WERI-Rb-1 (cell line): ENCODE data around the gene PRSS12.

ENCODE experiments used
- DNase-seq: peaks from one replicate; pipeline ENCODE4 v3.0.0-alpha.2; 2020
- H3K27ac ChIP-seq: fragments of 250-450 bp; sonication (Bioruptor Pico); 2 replicates; pipeline ENCODE4 v1.5.1; 2020; ENCODE audit warnings: mild to moderate bottlenecking, moderate library complexity
- H3K27me3 ChIP-seq: fragments of 250-450 bp; sonication (Bioruptor Pico); 2 replicates; pipeline ENCODE4 v1.5.1; 2021; ENCODE audit warnings: mild to moderate bottlenecking, low read depth, moderate library complexity; ENCODE audit not compliant: insufficient read depth, severe bottlenecking
- H3K36me3 ChIP-seq: fragments of 250-450 bp; sonication (Bioruptor Pico); 2 replicates; pipeline ENCODE4 v1.5.1; 2020; ENCODE audit warnings: mild to moderate bottlenecking, moderate library complexity
- H3K4me3 ChIP-seq: 2 replicates; pipeline ENCODE4 v1.5.1; 2011; ENCODE audit warnings: low read depth, mild to moderate bottlenecking, control low read depth, low read length
- H3K9me3 ChIP-seq: fragments of 250-450 bp; sonication (Bioruptor Pico); 2 replicates; pipeline ENCODE4 v1.5.1; 2021; ENCODE audit warnings: mild to moderate bottlenecking, moderate library complexity; ENCODE audit not compliant: severe bottlenecking
- TF ChIP-seq, protein P1 (sequence below): IDR thresholded peaks from 2 replicates; pipeline ENCODE4 v1.5.1; 2011; ENCODE audit warnings: low read depth, mild to moderate bottlenecking, control low read depth, inconsistent platforms, low read length

The PRSS12 gene

DNA sequence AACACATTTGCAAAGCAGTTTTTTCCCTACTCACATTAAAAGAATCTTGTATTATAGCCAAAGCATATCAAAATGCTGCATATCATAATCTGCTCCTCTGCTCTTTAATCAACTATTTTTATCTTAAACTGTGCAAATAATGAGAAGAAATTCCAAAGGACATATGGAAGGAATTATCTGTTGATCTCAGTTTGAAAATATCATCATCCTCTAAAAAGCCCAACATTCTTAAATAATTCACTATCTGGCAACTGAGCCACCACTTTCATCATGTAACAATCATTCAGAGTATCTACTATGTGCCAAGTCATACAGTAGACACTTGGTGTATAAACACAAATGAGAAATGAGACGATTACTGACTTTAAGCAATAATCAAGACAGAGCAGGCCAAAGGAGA lies 63.0 kb downstream of the PRSS12 start:
- DNase-seq = no peak
- Histone ChIP-seq H3K36me3 (peaks cover 79% of the 10 kb centered on the region), H3K27me3 (no peaks in the 10 kb centered on the region), H3K9me3 (no peaks in the 10 kb centered on the region), H3K4me3 (no peak overlapping the region), H3K27ac (no peak overlapping the region)
- TF ChIP-seq, protein P1, sequence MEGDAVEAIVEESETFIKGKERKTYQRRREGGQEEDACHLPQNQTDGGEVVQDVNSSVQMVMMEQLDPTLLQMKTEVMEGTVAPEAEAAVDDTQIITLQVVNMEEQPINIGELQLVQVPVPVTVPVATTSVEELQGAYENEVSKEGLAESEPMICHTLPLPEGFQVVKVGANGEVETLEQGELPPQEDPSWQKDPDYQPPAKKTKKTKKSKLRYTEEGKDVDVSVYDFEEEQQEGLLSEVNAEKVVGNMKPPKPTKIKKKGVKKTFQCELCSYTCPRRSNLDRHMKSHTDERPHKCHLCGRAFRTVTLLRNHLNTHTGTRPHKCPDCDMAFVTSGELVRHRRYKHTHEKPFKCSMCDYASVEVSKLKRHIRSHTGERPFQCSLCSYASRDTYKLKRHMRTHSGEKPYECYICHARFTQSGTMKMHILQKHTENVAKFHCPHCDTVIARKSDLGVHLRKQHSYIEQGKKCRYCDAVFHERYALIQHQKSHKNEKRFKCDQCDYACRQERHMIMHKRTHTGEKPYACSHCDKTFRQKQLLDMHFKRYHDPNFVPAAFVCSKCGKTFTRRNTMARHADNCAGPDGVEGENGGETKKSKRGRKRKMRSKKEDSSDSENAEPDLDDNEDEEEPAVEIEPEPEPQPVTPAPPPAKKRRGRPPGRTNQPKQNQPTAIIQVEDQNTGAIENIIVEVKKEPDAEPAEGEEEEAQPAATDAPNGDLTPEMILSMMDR = no peak

- DNase-seq = no peak
Measured at GRCh38 chr4:118287711-118288451, 64.9 kb downstream of the PRSS12 start.

GRCh38 chr4:118286685-118287084 lies 66.1 kb downstream of the PRSS12 start:
- no peaks in the 10 kb centered on the region for H3K27me3 ChIP-seq
- no peak overlapping the region for H3K27ac ChIP-seq
- no peaks in the 10 kb centered on the region for H3K9me3 ChIP-seq
- TF ChIP-seq, protein P1 = no peak
- no peak overlapping the region for H3K4me3 ChIP-seq
- no peak for DNase-seq
- peaks cover 75% of the 10 kb centered on the region for H3K36me3 ChIP-seq

More at GRCh38 chr4:118287711-118288451, 64.9 kb downstream of the PRSS12 start:
- Histone ChIP-seq H3K27ac (no peak overlapping the region), H3K36me3 (peaks cover 71% of the 10 kb centered on the region), H3K4me3 (no peak overlapping the region), H3K27me3 (no peaks in the 10 kb centered on the region), H3K9me3 (no peaks in the 10 kb centered on the region)
- TF ChIP-seq, protein P1 = no peak

DNA sequence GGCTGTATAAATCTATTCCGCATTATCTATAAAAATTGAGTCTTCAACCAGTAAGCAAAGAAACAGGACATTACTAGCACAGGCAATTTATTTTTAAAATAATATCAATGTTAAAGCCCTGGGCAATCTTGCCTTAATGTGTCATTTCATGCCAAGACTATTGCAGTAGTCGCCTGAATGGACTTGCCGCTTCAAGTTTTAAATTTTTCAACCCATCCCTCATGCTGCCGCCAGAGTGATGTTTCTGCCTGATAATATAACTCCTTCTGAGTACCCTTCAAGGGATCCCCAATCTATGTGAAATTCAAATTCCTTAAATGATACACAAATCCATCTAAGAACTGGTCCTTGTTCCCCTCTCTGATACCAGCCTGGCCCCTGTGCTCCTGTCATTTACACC lies 66.9 kb downstream of the PRSS12 start:
- TF ChIP-seq, protein P1 = no peak

DNA sequence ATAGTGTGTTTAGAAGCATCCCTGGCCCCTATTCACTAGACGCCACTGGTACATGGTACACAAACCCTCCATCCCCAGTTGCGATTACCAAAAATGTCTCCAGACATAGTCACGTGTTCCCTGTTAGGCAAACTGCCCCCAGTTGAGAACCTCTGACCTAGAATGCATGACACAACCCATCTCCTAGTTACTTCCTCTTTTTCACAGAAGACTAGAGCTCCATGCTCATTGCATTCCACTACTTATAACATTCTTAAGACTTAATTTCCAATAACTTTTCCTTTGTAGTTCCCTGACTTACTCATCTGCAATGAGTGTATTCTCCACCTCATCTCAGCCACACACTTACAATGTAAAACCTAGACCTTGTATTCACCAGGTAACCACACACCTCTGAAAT lies 68.6 kb downstream of the PRSS12 start:
- H3K9me3 ChIP-seq = no peaks in the 10 kb centered on the region
- H3K4me3 ChIP-seq = no peak overlapping the region
- H3K36me3 ChIP-seq = peaks cover 77% of the 10 kb centered on the region
- TF ChIP-seq, protein P1 = no peak
- H3K27me3 ChIP-seq = no peaks in the 10 kb centered on the region
- H3K27ac ChIP-seq = no peak overlapping the region
- no peak for DNase-seq

More for the DNA sequence above, 66.9 kb downstream of the PRSS12 start:
- Histone ChIP-seq H3K4me3 (no peak overlapping the region), H3K27me3 (no peaks in the 10 kb centered on the region), H3K36me3 (peaks cover 77% of the 10 kb centered on the region), H3K27ac (no peak overlapping the region), H3K9me3 (no peaks in the 10 kb centered on the region)
- no peak for DNase-seq

DNA sequence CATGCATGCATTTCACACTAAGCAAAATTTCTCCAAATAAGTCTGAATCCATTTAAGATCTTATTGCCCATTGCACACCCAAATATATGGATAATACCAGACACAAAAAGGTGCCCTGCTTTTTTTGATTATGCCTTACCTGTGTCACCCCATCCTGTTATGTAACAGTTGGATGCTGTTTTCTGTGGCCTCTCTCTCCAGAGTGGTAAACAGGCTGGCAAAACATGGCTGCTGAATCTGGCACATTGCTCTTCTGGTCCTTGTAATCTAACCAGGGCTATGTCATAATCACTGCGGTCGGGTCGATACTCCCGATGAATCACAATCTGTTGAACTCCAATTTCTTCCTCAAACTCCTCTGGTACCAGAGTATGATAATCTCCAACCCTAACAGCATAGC lies 70.1 kb downstream of the PRSS12 start:
- DNase-seq = no peak
- Histone ChIP-seq H3K4me3 (no peak overlapping the region), H3K36me3 (peaks cover 68% of the 10 kb centered on the region), H3K9me3 (no peaks in the 10 kb centered on the region), H3K27ac (peak overlapping the region; percentile 33; the same call in 1 of the 2 replicates), H3K27me3 (no peaks in the 10 kb centered on the region)
- TF ChIP-seq, protein P1 = no peak
